K562 (cell line): ENCODE results near the gene CIB1. TPM values are rescaled to one million over a fixed set of nuclear protein-coding genes. Genes with fewer than 3 reads are reported as not detected.

Experiments used
- ESRRA ChIP-seq: fragments of 450-650 bp; IDR thresholded peaks from 2 replicates; pipeline ENCODE4 v1.6.1; 2014; ENCODE audit warnings: low read depth, mild to moderate bottlenecking, moderate library complexity, borderline replicate concordance
- GABPB2 ChIP-seq: fragments of 250-450 bp; sonication (Bioruptor Pico); conservative IDR thresholded peaks from 2 replicates; pipeline ENCODE4 v1.5.1; 2021; ENCODE audit warnings: mild to moderate bottlenecking
- SIN3A ChIP-seq, 2 experiments: fragments of 150-350 bp in 1 of 2; IDR thresholded peaks; 2 replicates each; pipeline ENCODE4 v1.6.1; 2011 to 2016; ENCODE audit warnings: borderline replicate concordance in 2 of 2, low read depth in 2 of 2, low read length in 2 of 2, mild to moderate bottlenecking in 2 of 2, moderate library complexity in 2 of 2; ENCODE audit not compliant: control insufficient read depth in 1 of 2
- STAT5A ChIP-seq: IDR thresholded peaks from 2 replicates; pipeline ENCODE4 v1.6.1; 2012; ENCODE audit warnings: low read length, inconsistent platforms, borderline replicate concordance
- ZFP30 ChIP-seq: fragments of 250-450 bp; sonication (Bioruptor Pico); IDR thresholded peaks from 2 replicates; pipeline ENCODE4 v1.8.0; 2022; ENCODE audit warnings: moderate library complexity, mild to moderate bottlenecking, inconsistent platforms, borderline replicate concordance
- ZNF551 ChIP-seq: fragments of 250-450 bp; sonication (Bioruptor Pico); IDR thresholded peaks from 2 replicates; pipeline ENCODE4 v1.5.0; 2021; ENCODE audit warnings: mild to moderate bottlenecking, moderate library complexity
- polyA plus RNA-seq, 8 experiments: library from polyadenylated mRNA; depleted of rRNA in 4 of 8; stranded (reverse) in 5 of 8; unstranded in 3 of 8; fragments of >200 nt; fragmentation: Nextera tagmentation in 2 of 8; fragmentation: Illumina TruSeq in 1 of 8; extraction: Ambion mirVana in 2 of 8; extraction: Trizol in 1 of 8; gene quantifications; 2 replicates each; pipeline versions ENCODE4 v1.2.1 to v1.2.3, GENCODE V29; 2011 to 2014; ENCODE audit warnings: inconsistent platforms in 1 of 8, missing spikeins in 1 of 8
- total RNA-seq, 7 experiments: library from RNA; depleted of rRNA in 6 of 7; stranded (reverse); fragments of >200 nt in 6 of 7; fragmentation: Illumina TruSeq in 2 of 7; extraction: Trizol in 2 of 7; gene quantifications; 2 replicates each; pipeline versions ENCODE4 v1.2.1 to v1.2.3, GENCODE V29; 2011 to 2021; ENCODE audit warnings: low replicate concordance in 1 of 7
- TF ChIP-seq, protein P1 (sequence below): fragments of 450-650 bp; IDR thresholded peaks from 2 replicates; pipeline ENCODE4 v1.6.1; 2016; ENCODE audit warnings: low read depth
- TF ChIP-seq, protein P2 (sequence below), 2 experiments: fragments of 250-450 bp in 1 of 2; fragments of 450-650 bp in 1 of 2; sonication (Bioruptor Pico) in 1 of 2; IDR thresholded peaks; 2 replicates each; pipeline versions ENCODE4 v1.6.1 to v1.8.0; 2016 to 2021; ENCODE audit warnings: mild to moderate bottlenecking in 2 of 2, moderate library complexity in 2 of 2, missing compliant biosample characterization in 1 of 2, missing genetic modification characterization in 1 of 2
- TF ChIP-seq, protein P3 (sequence below): fragments of 450-650 bp; conservative IDR thresholded peaks from 2 replicates; pipeline ENCODE4 v1.6.1; 2016; ENCODE audit warnings: missing genetic modification characterization, low read depth, mild to moderate bottlenecking, missing compliant biosample characterization, moderate library complexity
- TF ChIP-seq, protein P4 (sequence below): fragments of 450-650 bp; IDR thresholded peaks from 2 replicates; pipeline ENCODE4 v1.6.1; 2017; ENCODE audit warnings: mild to moderate bottlenecking, moderate library complexity
- TF ChIP-seq, protein P5 (sequence below): sonication (generic); formaldehyde crosslinking; IDR thresholded peaks from 2 replicates; pipeline ENCODE4 v1.4.0; 2020; ENCODE audit warnings: mild to moderate bottlenecking, missing genetic modification reagents

The CIB1 gene
- total and polyA plus RNA-seq, 9 of the 15 experiments (the other 6 are each of a cell fraction or from before 2014, with no cell fraction given) = 14.9 to 136 (median 64.5) TPM

DNA sequence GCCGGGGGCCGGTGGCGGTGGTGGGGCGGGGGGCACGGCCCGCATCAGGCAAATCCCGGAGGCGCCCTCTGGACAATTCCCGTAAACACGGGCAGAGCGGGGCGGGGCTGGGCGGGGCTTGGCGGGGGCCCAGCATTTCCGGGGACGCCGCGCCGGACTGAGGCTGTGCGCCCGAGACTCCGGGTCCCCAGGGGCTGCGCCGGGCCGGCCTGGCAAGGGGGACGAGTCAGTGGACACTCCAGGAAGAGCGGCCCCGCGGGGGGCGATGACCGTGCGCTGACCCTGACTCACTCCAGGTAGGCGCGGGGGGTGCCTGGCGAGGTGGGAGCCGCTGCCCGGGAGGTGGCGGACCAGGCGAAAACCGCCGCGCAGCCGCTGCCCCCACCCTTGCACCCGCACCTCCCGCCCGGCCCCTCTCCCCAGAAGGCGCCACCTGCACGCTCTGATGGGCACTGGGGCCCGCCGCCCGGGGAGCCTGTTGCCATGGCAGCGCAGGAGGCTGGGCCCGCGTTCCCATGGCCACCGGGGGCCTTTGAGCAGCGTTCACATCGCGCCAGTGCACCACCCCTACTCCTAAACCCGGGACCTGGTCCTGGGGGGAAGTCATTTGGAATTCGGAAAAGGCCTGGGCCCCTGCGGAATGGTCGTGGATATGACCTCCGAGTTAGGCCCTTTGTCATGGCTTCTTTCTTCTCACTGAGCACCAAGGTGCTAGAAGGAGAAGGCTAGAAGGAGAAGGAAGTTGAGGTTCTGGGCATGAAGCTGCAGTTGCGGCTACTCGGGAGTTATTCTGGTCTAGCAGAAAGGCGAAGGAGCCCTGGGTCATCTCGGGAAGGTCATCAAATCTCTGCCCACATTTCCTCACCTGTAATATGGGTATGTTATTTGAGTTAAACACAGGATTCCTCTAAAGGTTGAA is 48.7 kb downstream of the CIB1 start (continued):
- no peak for TF ChIP-seq ZNF551
- TF ChIP-seq, protein P1, sequence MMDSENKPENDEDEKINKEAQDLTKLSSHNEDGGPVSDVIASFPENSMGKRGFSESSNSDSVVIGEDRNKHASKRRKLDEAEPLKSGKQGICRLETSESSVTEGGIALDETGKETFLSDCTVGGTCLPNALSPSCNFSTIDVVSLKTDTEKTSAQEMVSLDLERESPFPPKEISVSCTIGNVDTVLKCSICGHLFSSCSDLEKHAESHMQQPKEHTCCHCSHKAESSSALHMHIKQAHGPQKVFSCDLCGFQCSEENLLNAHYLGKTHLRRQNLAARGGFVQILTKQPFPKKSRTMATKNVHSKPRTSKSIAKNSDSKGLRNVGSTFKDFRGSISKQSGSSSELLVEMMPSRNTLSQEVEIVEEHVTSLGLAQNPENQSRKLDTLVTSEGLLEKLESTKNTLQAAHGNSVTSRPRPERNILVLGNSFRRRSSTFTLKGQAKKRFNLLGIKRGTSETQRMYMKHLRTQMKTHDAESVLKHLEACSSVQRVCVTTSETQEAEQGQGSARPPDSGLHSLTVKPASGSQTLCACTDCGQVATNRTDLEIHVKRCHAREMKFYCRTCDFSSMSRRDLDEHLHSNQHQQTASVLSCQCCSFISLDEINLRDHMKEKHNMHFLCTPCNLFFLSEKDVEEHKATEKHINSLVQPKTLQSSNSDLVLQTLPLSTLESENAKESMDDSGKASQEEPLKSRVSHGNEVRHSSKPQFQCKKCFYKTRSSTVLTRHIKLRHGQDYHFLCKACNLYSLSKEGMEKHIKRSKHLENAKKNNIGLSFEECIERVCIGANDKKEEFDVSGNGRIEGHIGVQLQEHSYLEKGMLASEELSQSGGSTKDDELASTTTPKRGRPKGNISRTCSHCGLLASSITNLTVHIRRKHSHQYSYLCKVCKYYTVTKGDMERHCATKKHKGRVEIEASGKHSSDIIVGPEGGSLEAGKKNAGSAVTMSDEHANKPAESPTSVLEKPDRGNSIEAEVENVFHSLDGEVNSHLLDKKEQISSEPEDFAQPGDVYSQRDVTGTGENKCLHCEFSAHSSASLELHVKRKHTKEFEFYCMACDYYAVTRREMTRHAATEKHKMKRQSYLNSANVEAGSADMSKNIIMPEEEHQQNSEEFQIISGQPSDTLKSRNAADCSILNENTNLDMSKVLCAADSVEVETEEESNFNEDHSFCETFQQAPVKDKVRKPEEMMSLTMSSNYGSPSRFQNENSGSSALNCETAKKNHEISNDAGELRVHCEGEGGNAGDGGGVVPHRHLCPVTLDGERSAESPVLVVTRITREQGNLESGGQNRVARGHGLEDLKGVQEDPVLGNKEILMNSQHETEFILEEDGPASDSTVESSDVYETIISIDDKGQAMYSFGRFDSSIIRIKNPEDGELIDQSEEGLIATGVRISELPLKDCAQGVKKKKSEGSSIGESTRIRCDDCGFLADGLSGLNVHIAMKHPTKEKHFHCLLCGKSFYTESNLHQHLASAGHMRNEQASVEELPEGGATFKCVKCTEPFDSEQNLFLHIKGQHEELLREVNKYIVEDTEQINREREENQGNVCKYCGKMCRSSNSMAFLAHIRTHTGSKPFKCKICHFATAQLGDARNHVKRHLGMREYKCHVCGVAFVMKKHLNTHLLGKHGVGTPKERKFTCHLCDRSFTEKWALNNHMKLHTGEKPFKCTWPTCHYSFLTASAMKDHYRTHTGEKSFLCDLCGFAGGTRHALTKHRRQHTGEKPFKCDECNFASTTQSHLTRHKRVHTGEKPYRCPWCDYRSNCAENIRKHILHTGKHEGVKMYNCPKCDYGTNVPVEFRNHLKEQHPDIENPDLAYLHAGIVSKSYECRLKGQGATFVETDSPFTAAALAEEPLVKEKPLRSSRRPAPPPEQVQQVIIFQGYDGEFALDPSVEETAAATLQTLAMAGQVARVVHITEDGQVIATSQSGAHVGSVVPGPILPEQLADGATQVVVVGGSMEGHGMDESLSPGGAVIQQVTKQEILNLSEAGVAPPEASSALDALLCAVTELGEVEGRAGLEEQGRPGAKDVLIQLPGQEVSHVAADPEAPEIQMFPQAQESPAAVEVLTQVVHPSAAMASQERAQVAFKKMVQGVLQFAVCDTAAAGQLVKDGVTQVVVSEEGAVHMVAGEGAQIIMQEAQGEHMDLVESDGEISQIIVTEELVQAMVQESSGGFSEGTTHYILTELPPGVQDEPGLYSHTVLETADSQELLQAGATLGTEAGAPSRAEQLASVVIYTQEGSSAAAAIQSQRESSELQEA = no peak
- TF ChIP-seq ZFP30 (CRISPR knock-in tag) = no peak
- no peak for TF ChIP-seq STAT5A
- TF ChIP-seq, protein P2, sequence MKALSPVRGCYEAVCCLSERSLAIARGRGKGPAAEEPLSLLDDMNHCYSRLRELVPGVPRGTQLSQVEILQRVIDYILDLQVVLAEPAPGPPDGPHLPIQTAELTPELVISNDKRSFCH (CRISPR knock-in tag; IDR thresholded peaks at IDR 0.05) = no peak
- TF ChIP-seq, protein P2 (tag; IDR thresholded peaks at IDR 0.05) = peak; percentile 35; the same call in 1 of the 2 replicates
- 0 out of 2 replicates have a peak, but pooled peaks have one; percentile 58 for TF ChIP-seq ESRRA
- TF ChIP-seq, protein P3, sequence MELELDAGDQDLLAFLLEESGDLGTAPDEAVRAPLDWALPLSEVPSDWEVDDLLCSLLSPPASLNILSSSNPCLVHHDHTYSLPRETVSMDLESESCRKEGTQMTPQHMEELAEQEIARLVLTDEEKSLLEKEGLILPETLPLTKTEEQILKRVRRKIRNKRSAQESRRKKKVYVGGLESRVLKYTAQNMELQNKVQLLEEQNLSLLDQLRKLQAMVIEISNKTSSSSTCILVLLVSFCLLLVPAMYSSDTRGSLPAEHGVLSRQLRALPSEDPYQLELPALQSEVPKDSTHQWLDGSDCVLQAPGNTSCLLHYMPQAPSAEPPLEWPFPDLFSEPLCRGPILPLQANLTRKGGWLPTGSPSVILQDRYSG (tag) = no peak
- TF ChIP-seq, protein P4, sequence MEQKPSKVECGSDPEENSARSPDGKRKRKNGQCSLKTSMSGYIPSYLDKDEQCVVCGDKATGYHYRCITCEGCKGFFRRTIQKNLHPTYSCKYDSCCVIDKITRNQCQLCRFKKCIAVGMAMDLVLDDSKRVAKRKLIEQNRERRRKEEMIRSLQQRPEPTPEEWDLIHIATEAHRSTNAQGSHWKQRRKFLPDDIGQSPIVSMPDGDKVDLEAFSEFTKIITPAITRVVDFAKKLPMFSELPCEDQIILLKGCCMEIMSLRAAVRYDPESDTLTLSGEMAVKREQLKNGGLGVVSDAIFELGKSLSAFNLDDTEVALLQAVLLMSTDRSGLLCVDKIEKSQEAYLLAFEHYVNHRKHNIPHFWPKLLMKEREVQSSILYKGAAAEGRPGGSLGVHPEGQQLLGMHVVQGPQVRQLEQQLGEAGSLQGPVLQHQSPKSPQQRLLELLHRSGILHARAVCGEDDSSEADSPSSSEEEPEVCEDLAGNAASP = no peak
- TF ChIP-seq, protein P5, sequence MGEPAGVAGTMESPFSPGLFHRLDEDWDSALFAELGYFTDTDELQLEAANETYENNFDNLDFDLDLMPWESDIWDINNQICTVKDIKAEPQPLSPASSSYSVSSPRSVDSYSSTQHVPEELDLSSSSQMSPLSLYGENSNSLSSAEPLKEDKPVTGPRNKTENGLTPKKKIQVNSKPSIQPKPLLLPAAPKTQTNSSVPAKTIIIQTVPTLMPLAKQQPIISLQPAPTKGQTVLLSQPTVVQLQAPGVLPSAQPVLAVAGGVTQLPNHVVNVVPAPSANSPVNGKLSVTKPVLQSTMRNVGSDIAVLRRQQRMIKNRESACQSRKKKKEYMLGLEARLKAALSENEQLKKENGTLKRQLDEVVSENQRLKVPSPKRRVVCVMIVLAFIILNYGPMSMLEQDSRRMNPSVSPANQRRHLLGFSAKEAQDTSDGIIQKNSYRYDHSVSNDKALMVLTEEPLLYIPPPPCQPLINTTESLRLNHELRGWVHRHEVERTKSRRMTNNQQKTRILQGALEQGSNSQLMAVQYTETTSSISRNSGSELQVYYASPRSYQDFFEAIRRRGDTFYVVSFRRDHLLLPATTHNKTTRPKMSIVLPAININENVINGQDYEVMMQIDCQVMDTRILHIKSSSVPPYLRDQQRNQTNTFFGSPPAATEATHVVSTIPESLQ (CRISPR knock-in tag) = 0 out of 2 replicates have a peak, but pooled peaks have one; percentile 53
- TF ChIP-seq SIN3A (IDR thresholded peaks at IDR 0.05; ENCODE audit: borderline replicate concordance in 2 of 2, control insufficient read depth in 1 of 2, low read depth in 2 of 2, low read length in 2 of 2) = peak; percentile 12 to 74; a peak in 1 of 4 replicates
- TF ChIP-seq GABPB2 (CRISPR knock-in tag) = no peak
